Naive thymus-derived CD8-positive, alpha-beta T cell (primary cell): Measurements from ENCODE around the gene PCTP. TPM values are rescaled to one million over a fixed set of nuclear protein-coding genes. Genes with fewer than 3 reads are reported as not detected.

ENCODE experiments used
- ATAC-seq, 2 donors: fragments of 150-1000 bp; cut with Tn5 transposase in 1 of 2; sonication (Bioruptor Pico), chemical (Tn5 transposase) in 1 of 2; 1 replicate in 1 of 2; 2 replicates in 1 of 2; pipeline ENCODE4 v1.10.0; 2021; ENCODE audit warnings: mild to moderate bottlenecking in 2 of 2, moderate library complexity in 2 of 2
- POLR2A ChIA-PET: fragments of 350-600 bp; sonication (Branson Sonifier 250); formaldehyde crosslinking; loops from one replicate; lab custom pipeline; 2021; ENCODE audit warnings: antibody characterized with exemption; lab: Charles Lee
- DNase-seq, 10 donors: peaks; one replicate each; pipeline versions ENCODE4 v3.0.0 to v3.0.0-alpha.2; 2020 to 2022
- H3K27ac Mint-ChIP-seq, 10 donors: one replicate each; pipeline ENCODE4 v1.8.0; 2020 to 2022; ENCODE audit warnings: mild to moderate bottlenecking in 10 of 10, mixed read lengths in 10 of 10, moderate library complexity in 4 of 10, inconsistent platforms in 1 of 10
- H3K27me3 Mint-ChIP-seq, 5 donors: one replicate each; pipeline ENCODE4 v1.8.0; 2021 to 2022; ENCODE audit warnings: mixed read lengths in 5 of 5
- H3K36me3 Mint-ChIP-seq, 3 donors: one replicate each; pipeline ENCODE4 v1.8.0; 2020 to 2022; ENCODE audit warnings: mixed read lengths in 3 of 3, mild to moderate bottlenecking in 2 of 3, inconsistent platforms in 1 of 3
- H3K4me1 Mint-ChIP-seq, 4 donors: one replicate each; pipeline ENCODE4 v1.8.0; 2021 to 2022; ENCODE audit warnings: mixed read lengths in 4 of 4
- H3K4me3 Mint-ChIP-seq, 10 donors: one replicate each; pipeline ENCODE4 v1.8.0; 2020 to 2022; ENCODE audit warnings: mild to moderate bottlenecking in 10 of 10, mixed read lengths in 10 of 10, moderate library complexity in 6 of 10, inconsistent platforms in 1 of 10
- H3K9me3 Mint-ChIP-seq, 9 donors: one replicate each; pipeline ENCODE4 v1.8.0; 2020 to 2022; ENCODE audit warnings: mixed read lengths in 9 of 9, mild to moderate bottlenecking in 3 of 9, inconsistent platforms in 1 of 9, moderate library complexity in 1 of 9
- polyA plus RNA-seq, 3 donors: library from polyadenylated mRNA; unstranded; fragments of 300-500 nt; fragmentation: Illumina TruSeq; gene quantifications; one replicate each; pipeline ENCODE4 v1.2.3, GENCODE V29; 2021
- total RNA-seq, 8 experiments: library from RNA in 2 of 8; stranded (reverse) in 2 of 8; gene quantifications; one replicate each; pipeline ENCODE4 v1.2.3 and lab custom pipeline; 2021 to 2026

PCTP gene
- total and polyA plus RNA-seq, 5 experiments from 2014 or later = 1.8 to 3.7 (median 2.7) TPM

GRCh38 chr17:55820675-55821074 is 69.8 kb downstream of the PCTP start:
- DNase-seq (no peak), ATAC-seq (no peak)
- H3K4me1 Mint-ChIP-seq = peaks cover 0 to 9% (median 4%) of the 10 kb centered on the region in 4 donors
- H3K9me3 Mint-ChIP-seq = peaks cover 0 to 11% (median 5%) of the 10 kb centered on the region in 9 donors
- H3K36me3 Mint-ChIP-seq = peaks cover 0 to 6% (median 5%) of the 10 kb centered on the region in 3 donors
- no peak overlapping the region for H3K27ac Mint-ChIP-seq
- no peak overlapping the region for H3K4me3 Mint-ChIP-seq
- POLR2A ChIA-PET = no interaction called here
- H3K27me3 Mint-ChIP-seq = peaks cover 3 to 20% (median 8%) of the 10 kb centered on the region in 5 donors

- H3K4me1 Mint-ChIP-seq = peaks cover 0 to 9% (median 4%) of the 10 kb centered on the region in 4 donors
- ATAC-seq (no peak), DNase-seq (no peak)
- peaks cover 3 to 10% (median 5%) of the 10 kb centered on the region in 5 donors for H3K27me3 Mint-ChIP-seq
- H3K36me3 Mint-ChIP-seq = peaks cover 0 to 6% (median 5%) of the 10 kb centered on the region in 3 donors
- H3K4me3 Mint-ChIP-seq = no peak overlapping the region
- H3K9me3 Mint-ChIP-seq = peaks cover 0 to 11% (median 5%) of the 10 kb centered on the region in 9 donors
- POLR2A ChIA-PET = no interaction called here
- H3K27ac Mint-ChIP-seq = no peak overlapping the region
Observed at GRCh38 chr17:55822028-55822427, 71.2 kb downstream of the PCTP start.

DNA sequence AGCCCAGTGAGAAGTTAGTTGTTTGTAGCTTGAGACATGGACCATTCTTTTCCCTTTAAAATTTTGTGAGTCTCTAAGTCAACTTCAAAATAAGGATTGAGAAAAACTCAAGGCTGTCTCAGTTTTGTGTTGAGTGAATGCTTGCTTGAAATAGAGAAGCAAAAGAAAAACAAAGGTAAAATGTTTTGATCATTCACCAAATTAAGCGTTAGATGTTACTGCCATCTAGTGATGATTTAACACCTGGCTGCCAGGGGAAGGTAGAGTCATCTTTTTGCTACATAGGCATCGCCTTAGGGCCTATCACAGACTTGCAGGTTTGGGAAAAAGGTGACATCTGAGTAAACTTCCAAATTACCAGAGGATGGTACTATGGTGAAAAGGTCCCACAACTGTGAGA is 74.4 kb downstream of the PCTP start:
- peaks cover 0 to 6% (median 5%) of the 10 kb centered on the region in 3 donors for H3K36me3 Mint-ChIP-seq
- no peak overlapping the region for H3K4me3 Mint-ChIP-seq
- H3K27ac Mint-ChIP-seq = no peak overlapping the region
- no peaks in the 10 kb centered on the region for H3K4me1 Mint-ChIP-seq
- POLR2A ChIA-PET = no interaction called here
- peaks cover 0 to 9% (median 5%) of the 10 kb centered on the region in 9 donors for H3K9me3 Mint-ChIP-seq
- H3K27me3 Mint-ChIP-seq = peaks cover 3 to 22% (median 4%) of the 10 kb centered on the region in 5 donors
- ATAC-seq (no peak), DNase-seq (no peak)

Other genes starting within 250 kb of the PCTP start
- not detected for gene SMIM36, start 239.6 kb upstream of the PCTP start, total RNA-seq
- gene SMIM36, start 239.6 kb upstream of the PCTP start, polyA plus RNA-seq = under 1 TPM in 1 of 3 donors, not detected in 2; 0.05 TPM
- not detected for gene TMEM100, start 28.2 kb upstream of the PCTP start, total RNA-seq
- gene TMEM100, start 28.2 kb upstream of the PCTP start, polyA plus RNA-seq = not detected